Iris pigment epithelial cell (primary cell): ENCODE results near the gene PNPLA2.
A peak's percentile ranks its signal among the peaks of the same experiment; 100 is the strongest.

Experiments used
- DNase-seq: peaks from one replicate; pipeline ENCODE4 v3.0.0-alpha.2; 2011; ENCODE audit warnings: low read depth

The PNPLA2 gene

GRCh38 chr11:831118-831864 is 12.6 kb downstream of the PNPLA2 start:
- no peak for DNase-seq

DNA sequence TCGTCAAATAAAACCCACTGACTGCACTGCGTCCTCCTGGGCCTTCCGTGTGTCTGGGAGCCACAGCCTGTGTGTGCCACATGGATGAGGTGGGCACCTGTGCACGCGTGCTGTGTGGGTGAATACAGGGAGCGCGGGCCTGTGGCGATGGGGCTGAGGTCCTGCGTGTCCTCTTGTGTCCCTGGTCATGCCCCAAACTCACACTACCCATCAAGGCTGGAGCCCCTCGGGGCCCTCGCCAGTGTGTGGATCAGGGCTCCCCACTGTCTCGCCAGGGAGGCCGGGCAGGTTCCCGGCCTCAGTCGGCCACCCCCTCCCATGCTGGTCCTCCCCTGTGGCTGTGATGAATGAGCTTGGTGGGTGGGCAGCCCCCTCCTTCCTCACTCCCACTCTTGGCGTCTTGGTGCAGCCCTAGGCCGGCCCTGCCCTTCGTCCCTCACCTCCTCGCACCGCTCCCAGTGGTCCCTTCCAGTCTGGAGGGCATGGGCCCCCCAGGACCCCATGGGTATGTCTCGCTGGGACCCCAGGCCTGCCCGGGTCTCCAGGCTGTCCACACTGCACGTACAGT is 13.3 kb downstream of the PNPLA2 start:
- DNase-seq = no peak

DNA sequence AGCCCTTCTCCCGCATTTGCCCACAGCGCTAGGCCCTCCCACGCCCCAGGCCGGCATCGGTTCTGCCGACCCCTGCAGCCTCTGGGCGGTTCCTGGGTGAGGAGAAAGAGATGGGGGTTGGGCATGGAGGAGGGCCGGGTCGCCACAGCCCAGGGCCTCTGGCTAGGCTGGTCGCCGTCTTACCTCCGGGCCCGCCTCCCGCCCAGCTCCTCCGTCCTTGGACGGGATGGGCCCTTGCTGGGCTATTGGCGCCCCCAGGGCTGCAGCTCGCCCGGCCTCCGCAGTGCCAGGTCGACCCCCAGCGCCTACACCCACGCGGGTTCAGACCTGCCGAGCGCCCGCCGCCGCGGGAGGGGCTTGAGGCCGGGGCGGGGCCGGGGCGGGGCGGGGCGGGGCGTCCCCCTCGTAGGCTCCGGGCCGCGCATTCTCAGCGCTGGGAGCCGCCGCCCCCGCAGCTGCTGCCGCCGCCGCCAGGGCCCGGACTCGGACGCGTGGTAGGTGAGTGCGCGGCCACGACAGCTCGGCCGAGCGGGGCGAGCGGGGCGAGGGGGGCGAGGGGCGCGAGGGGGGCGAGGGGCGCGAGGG is 13.9 kb downstream of the PNPLA2 start, which contains the start of gene CD151:
TSS of gene CD151 (plus strand) at position 424 of the 585 bp plus-strand sequence. CDS start 3,118 bp downstream, outside the sequence.
- DNase-seq = peak; percentile 57

DNA sequence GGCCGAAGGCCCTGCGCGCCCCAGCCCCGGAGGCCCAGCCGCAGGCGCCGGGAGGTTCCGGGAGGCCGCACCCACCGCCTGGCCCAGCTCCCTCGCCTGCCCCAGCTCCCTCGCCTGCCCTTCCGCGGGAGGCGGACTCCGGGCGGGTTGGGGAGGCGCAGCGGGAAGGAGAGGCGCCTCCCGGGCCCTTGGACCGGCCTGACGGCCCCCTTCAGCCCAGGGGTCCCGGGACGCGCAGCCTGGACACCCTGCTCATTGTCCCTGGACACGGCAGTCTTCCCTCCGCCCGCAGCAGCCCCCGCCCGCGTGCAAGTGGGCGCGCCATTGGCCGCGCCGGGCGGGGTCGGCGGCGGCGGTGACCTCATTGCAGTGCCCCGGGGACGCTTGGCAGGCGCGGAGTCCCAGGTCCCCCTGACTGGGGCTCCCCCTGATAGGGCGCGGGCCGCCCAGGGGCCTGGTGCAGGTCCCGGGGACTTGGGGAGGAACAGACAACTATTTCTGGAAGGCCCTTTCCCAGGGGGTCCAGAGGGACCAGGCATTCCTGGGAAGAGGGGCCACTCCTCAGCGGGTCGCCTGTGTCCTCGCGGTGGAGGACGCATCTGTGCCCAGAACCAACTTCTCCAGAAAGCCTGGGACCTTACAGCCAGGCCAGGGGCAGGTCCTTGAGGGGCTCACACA is 14.5 kb downstream of the PNPLA2 start:
- no peak for DNase-seq

- DNase-seq = no peak
Measured at GRCh38 chr11:833849-834311, 15.2 kb downstream of the PNPLA2 start.

DNA sequence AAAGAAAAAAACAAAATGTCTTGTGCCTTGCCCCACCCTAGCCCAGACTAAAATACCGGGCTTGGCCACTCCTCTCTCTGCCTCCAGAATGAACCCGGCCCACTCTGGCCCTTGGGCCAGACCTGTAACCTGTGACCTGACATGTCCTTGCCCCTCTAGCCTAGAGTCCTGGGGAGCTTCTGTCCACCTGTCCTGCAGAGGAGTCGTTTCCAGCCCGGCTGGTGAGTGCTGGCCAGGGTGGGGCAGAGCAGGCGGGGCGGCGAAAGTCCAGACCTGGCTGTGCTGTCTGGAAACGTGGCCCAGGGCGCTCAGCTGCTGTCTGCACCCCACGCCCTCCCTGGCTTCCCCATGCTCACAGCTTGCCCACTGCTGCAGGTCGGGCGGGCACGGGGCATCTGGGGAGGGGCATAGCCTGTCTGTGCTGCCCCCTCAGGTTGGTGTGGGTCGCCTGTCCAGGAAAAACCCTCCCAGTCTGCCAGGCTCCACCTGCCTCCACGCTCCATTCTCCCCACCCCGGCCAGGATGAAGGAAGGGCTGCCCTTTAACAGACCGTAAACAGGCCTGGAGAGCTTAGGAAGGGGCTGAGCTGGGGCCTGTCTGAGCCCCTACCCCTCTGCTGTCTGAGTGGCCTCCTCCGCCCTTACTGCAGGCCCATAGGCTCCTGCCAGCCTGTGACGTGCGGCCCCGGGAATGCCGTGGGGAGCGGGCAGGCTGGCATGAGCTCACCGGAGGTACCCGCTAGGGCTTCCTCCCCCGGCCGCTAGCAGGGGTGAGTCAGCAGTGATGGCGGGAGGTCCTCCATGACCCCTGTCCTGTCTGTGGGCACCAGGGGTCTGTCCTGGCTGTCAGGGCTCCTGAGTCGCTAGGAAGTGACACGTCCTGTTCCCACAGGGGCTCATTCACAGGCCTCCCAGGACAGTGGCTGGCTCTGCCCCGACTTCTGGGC is 15.9 kb downstream of the PNPLA2 start:
- DNase-seq = peak; percentile 67

- DNase-seq = no peak
Measured at GRCh38 chr11:836274-836673, 17.6 kb downstream of the PNPLA2 start.

GRCh38 chr11:836700-837099 is 18.0 kb downstream of the PNPLA2 start:
- no peak for DNase-seq

DNA sequence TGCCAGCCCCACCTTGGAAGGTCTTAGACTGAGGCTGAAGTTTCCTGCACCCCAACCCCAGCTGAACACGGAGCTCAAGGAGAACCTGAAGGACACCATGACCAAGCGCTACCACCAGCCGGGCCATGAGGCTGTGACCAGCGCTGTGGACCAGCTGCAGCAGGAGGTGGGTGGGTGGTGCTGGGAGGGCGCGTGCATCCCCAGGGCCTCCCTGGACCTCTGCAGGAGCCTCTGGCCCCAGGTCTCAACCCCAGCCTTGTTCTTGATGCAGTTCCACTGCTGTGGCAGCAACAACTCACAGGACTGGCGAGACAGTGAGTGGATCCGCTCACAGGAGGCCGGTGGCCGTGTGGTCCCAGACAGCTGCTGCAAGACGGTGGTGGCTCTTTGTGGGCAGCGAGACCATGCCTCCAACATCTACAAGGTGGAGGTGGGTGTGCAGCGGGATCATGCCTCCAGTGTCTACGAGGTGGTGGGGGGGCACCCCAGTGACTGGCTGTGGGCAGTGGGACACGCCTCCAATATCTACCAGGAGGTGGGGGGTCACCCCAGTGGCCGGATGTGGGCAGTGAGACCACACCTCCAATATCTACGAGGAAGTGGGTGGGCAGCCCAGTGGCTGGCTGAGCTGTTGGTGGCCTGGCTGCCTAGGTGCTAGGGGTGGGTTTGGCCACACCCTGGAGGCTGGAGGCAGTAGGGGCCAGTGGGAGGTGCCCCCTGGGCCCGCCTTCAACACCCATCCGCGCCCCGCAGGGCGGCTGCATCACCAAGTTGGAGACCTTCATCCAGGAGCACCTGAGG is 18.7 kb downstream of the PNPLA2 start:
- no peak for DNase-seq

DNA sequence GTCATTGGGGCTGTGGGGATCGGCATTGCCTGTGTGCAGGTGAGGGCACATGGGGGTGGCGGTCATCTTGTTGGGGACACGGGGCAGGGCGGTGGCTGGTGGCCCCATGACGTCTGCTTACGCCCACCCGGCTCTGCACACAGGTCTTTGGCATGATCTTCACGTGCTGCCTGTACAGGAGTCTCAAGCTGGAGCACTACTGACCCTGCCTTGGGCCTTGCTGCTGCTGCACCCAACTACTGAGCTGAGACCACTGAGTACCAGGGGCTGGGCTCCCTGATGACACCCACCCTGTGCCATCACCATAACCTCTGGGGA is 19.2 kb downstream of the PNPLA2 start:
- DNase-seq = no peak

DNA sequence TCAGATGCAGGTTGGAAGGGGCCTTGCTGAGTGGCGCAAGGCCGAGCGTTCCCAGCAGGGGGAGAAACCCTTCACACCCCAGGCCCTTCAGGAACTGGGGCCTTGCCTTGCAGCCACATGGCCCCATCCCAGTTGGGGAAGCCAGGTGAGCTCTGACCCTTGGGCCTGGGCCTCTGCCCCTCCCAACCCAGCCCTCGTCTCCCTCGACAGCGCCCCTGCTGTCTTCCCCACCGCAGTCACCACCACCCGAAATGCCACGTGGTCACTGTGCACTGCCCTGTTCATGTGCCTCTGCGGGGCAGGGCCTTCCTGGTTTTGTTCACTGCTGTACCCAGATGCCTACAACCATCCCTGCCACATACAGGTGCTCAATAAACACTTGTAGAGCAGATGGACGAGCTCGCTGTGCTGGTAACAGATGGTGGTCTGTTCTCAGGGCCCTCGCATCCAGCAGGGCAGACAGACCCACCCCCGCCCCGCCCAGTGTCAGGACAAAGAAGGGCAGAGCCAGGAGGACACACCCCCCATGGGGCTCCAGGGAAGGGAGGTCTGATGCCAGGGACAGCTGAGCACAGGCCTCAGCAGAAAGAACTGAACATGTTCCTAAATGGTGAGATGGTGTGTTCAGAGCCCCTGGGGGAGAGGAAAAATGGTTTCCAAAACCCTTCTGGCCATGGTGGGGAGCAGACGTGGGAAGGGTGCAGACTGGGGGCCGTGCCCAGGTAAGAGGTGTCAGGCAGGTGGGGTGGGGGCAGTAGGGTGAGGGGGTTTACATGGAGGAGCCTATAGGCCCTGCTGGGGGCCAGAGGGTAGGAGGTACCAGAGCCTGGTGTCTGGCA is 19.9 kb downstream of the PNPLA2 start:
- no peak for DNase-seq

- no peak for DNase-seq
Measured at GRCh38 chr11:839280-839623, 20.5 kb downstream of the PNPLA2 start.

- no peak for DNase-seq
Measured at GRCh38 chr11:839875-840617, 21.3 kb downstream of the PNPLA2 start.

- DNase-seq = no peak
Measured at GRCh38 chr11:841981-842369, 23.3 kb downstream of the PNPLA2 start.

DNA sequence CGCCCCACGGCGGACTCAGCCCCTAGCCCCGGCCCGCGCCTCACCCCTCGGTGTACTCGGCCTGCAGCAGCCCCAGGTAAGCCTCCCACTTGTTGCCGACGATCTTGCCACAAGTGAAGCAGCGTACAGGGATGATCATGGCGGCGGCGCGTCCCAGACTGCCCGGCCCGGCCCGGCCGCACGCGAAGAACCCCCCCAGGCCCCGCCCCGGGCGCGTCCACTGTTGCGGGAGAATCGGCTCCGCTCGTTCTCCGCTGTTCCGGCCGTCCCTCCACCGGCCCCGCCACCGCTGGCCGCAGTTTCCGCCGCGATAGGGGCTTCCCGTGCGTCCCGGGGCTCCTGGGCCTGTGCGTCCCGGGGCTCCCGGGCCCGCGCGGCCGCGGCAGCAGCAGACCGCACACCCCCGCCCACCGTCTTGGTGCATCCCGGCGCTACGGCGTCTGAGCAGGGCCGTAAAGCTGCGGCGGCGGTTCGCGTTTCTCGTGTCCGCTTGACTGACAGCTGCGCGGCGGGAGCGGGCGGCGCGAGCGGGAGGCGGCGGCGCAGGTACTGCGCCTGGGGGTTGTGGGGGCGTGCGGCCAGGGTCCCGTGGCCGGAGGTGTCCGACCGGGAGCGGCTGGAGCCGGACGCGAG is 23.8 kb downstream of the PNPLA2 start, which contains the start of the genes POLR2L and TSPAN4:
TSS of gene POLR2L (minus strand) at position 160 of the 633 bp plus-strand sequence. CDS start at position 139, 21 bp downstream.
TSS of gene TSPAN4 (plus strand) at position 483 of the 633 bp plus-strand sequence. CDS start 7,453 bp downstream, outside the sequence.
- DNase-seq = peak; percentile 91

- DNase-seq = no peak
Measured at GRCh38 chr11:843086-843734, 24.5 kb downstream of the PNPLA2 start.

- DNase-seq = peak; percentile 89
Measured at GRCh38 chr11:843818-844692, 25.3 kb downstream of the PNPLA2 start.
